ENCODE results near the gene CTNNBL1. TPM values are rescaled to one million over a fixed set of nuclear protein-coding genes. Genes with fewer than 3 reads are reported as not detected.

The CTNNBL1 gene
- total RNA-seq, 1 donor from 2014 or later = 87.7 TPM

- no peak for TF ChIP-seq CTCF (conservative IDR thresholded peaks at IDR 0.05)
- no peaks in the 10 kb centered on the region for H3K9me3 Mint-ChIP-seq
- peak overlapping the region; percentile 73 for H3K27ac Mint-ChIP-seq (ENCODE audit: unreplicated experiment)
- peaks cover 40% of the 10 kb centered on the region for H3K4me1 Mint-ChIP-seq
- H3K36me3 Mint-ChIP-seq (ENCODE audit: low read depth) = peaks cover 2% of the 10 kb centered on the region
- no peaks in the 10 kb centered on the region for H3K27me3 Mint-ChIP-seq (ENCODE audit: low read depth)
- H3K4me3 Mint-ChIP-seq = no peak overlapping the region
- peak; percentile 5 for DNase-seq (ENCODE audit: low read depth, low spot score)
Observed at GRCh38 chr20:37726971-37727956, 33.4 kb downstream of the CTNNBL1 start.

GRCh38 chr20:37727957-37728634, 34.3 kb downstream of the CTNNBL1 start:
- H3K9me3 Mint-ChIP-seq = no peaks in the 10 kb centered on the region
- H3K36me3 Mint-ChIP-seq (ENCODE audit: low read depth) = peaks cover 7% of the 10 kb centered on the region
- peaks cover 45% of the 10 kb centered on the region for H3K4me1 Mint-ChIP-seq
- no peaks in the 10 kb centered on the region for H3K27me3 Mint-ChIP-seq (ENCODE audit: low read depth)
- H3K4me3 Mint-ChIP-seq = no peak overlapping the region
- no peak for TF ChIP-seq CTCF (conservative IDR thresholded peaks at IDR 0.05)
- no peak for DNase-seq (ENCODE audit: low read depth, low spot score)
- peak overlapping the region; percentile 73 for H3K27ac Mint-ChIP-seq (ENCODE audit: unreplicated experiment)

- no peak for TF ChIP-seq CTCF (conservative IDR thresholded peaks at IDR 0.05)
- DNase-seq (ENCODE audit: low read depth, low spot score) = no peak
- Mint-ChIP-seq H3K4me1 (peaks cover 45% of the 10 kb centered on the region), H3K27ac (ENCODE audit: unreplicated experiment) (no peak overlapping the region), H3K4me3 (no peak overlapping the region), H3K27me3 (ENCODE audit: low read depth) (no peaks in the 10 kb centered on the region), H3K36me3 (ENCODE audit: low read depth) (peaks cover 8% of the 10 kb centered on the region), H3K9me3 (no peaks in the 10 kb centered on the region)
Observed at GRCh38 chr20:37728635-37728983, 34.8 kb downstream of the CTNNBL1 start.

- H3K27ac Mint-ChIP-seq (ENCODE audit: unreplicated experiment) = no peak overlapping the region
- H3K27me3 Mint-ChIP-seq (ENCODE audit: low read depth) = no peaks in the 10 kb centered on the region
- DNase-seq (ENCODE audit: low read depth, low spot score) = no peak
- no peak overlapping the region for H3K4me3 Mint-ChIP-seq
- H3K36me3 Mint-ChIP-seq (ENCODE audit: low read depth) = peaks cover 8% of the 10 kb centered on the region
- H3K9me3 Mint-ChIP-seq = no peaks in the 10 kb centered on the region
- H3K4me1 Mint-ChIP-seq = peaks cover 40% of the 10 kb centered on the region
- TF ChIP-seq CTCF (conservative IDR thresholded peaks at IDR 0.05) = no peak
Observed at GRCh38 chr20:37729452-37729851, 35.6 kb downstream of the CTNNBL1 start.

- TF ChIP-seq CTCF (conservative IDR thresholded peaks at IDR 0.05) = no peak
- no peaks in the 10 kb centered on the region for H3K9me3 Mint-ChIP-seq
- peaks cover 40% of the 10 kb centered on the region for H3K4me1 Mint-ChIP-seq
- H3K4me3 Mint-ChIP-seq = no peak overlapping the region
- no peak overlapping the region for H3K27ac Mint-ChIP-seq (ENCODE audit: unreplicated experiment)
- DNase-seq (ENCODE audit: low read depth, low spot score) = no peak
- peaks cover 8% of the 10 kb centered on the region for H3K36me3 Mint-ChIP-seq (ENCODE audit: low read depth)
- no peaks in the 10 kb centered on the region for H3K27me3 Mint-ChIP-seq (ENCODE audit: low read depth)
Observed at GRCh38 chr20:37729909-37730308, 36.1 kb downstream of the CTNNBL1 start.
